Stomach (tissue), 4 donors: ENCODE measurements around the gene KIAA1671.

Source experiments
- CTCF ChIP-seq, 7 experiments: fragments of 450-650 bp in 4 of 7; fragments of 200-600 bp in 3 of 7; sonication (generic) in 3 of 7; IDR thresholded peaks; one replicate each; pipeline ENCODE4 v1.5.1; 2016 to 2019; ENCODE audit warnings: antibody characterized with exemption in 7 of 7, control low read depth in 2 of 7, mild to moderate bottlenecking in 1 of 7
- EP300 ChIP-seq: sonication (generic); formaldehyde crosslinking; IDR thresholded peaks from one replicate; pipeline ENCODE4 v1.6.1; 2017; ENCODE audit warnings: antibody characterized with exemption
- POLR2A ChIP-seq, 4 donors: fragments of 450-650 bp; IDR thresholded peaks; one replicate each; pipeline ENCODE4 v1.6.1; 2016; ENCODE audit warnings: antibody characterized with exemption in 4 of 4, control low read depth in 2 of 4, mild to moderate bottlenecking in 1 of 4, moderate library complexity in 1 of 4
- POLR2AphosphoS5 ChIP-seq, 3 donors: sonication (generic); formaldehyde crosslinking; IDR thresholded peaks; one replicate each; pipeline ENCODE4 v1.6.1; 2016; ENCODE audit warnings: antibody characterized with exemption in 3 of 3

GRCh38 chr22:25174888-25175411 is 222.4 kb downstream of the KIAA1671 start:
- TF ChIP-seq CTCF (IDR thresholded peaks at IDR 0.05): no peak
- no peak for TF ChIP-seq POLR2AphosphoS5 (IDR thresholded peaks at IDR 0.05)
- TF ChIP-seq POLR2A (IDR thresholded peaks at IDR 0.05): no peak
- no peak for TF ChIP-seq EP300
